Measurements from ENCODE around the gene CCDC178.

The CCDC178 gene

DNA sequence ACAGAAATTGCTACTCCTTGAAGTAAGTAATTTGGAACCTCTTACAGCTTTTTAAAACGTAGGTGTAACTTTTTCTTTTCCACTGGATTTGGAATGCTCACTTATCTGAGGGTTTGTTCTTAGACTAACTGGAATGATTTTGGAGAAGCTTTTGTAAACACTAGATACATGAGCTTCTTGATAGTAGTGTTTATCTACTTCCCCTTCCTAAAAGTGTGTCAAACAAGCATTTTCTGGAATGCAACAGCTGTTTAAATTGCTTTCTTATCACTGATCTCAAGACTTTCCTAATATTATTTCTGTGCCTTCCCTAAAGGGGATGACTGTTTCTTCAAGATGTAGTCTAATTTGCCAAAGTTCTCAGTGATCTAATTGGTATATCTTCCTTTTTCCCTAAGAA, 282.6 kb downstream of the CCDC178 start:
- TF ChIP-seq FOXP2 (optimal IDR thresholded peaks at IDR 0.05; ENCODE audit: borderline replicate concordance, extremely low read depth, extremely low read length, insufficient read depth) (no peak), TAF1 (IDR thresholded peaks at IDR 0.05; ENCODE audit: borderline replicate concordance, insufficient read depth, low read length) (no peak), REST (IDR thresholded peaks at IDR 0.05; ENCODE audit: insufficient read depth in 1 of 2, low read depth in 2 of 2, low read length in 2 of 2) (no peak)

GRCh38 chr18:33156906-33157470, 283.5 kb downstream of the CCDC178 start:
- no peak for TF ChIP-seq REST (IDR thresholded peaks at IDR 0.05; ENCODE audit: insufficient read depth in 1 of 2, low read depth in 2 of 2, low read length in 2 of 2)
- no peak for TF ChIP-seq SIN3A (IDR thresholded peaks at IDR 0.05; ENCODE audit: borderline replicate concordance, insufficient read depth, low read length)
- no peak for TF ChIP-seq TAF1 (IDR thresholded peaks at IDR 0.05; ENCODE audit: borderline replicate concordance, insufficient read depth, low read length)
- no peak for TF ChIP-seq POLR2AphosphoS5 (IDR thresholded peaks at IDR 0.05; ENCODE audit: low read depth, low read length)
- no peak for TF ChIP-seq FOXP2 (optimal IDR thresholded peaks at IDR 0.05; ENCODE audit: borderline replicate concordance, extremely low read depth, extremely low read length, insufficient read depth)

DNA sequence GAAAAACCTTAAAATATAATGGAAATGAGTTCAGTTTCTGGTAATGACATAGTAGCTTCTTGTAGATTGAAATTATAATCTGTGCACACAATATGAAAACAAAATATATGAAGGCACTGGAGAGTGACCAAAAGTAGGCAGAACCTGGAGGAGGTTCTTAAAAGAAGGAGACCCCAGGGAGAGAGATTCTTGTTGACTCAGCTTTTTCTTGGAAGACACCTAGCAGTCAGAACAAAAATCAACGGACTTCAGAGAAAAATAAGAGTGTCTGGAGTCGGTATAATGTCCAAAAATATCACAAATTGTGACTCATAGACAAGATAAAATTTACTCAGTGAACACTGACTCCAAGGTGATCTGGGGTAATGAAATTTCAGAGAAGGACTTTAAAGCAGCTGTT, 286.5 kb downstream of the CCDC178 start:
- TF ChIP-seq SIN3A (IDR thresholded peaks at IDR 0.05; ENCODE audit: borderline replicate concordance, insufficient read depth, low read length): no peak
- TF ChIP-seq REST (IDR thresholded peaks at IDR 0.05; ENCODE audit: insufficient read depth in 1 of 2, low read depth in 2 of 2, low read length in 2 of 2): no peak
- TF ChIP-seq TAF1 (IDR thresholded peaks at IDR 0.05; ENCODE audit: borderline replicate concordance, insufficient read depth, low read length): no peak
- no peak for TF ChIP-seq POLR2AphosphoS5 (IDR thresholded peaks at IDR 0.05; ENCODE audit: low read depth, low read length)
- no peak for TF ChIP-seq FOXP2 (optimal IDR thresholded peaks at IDR 0.05; ENCODE audit: borderline replicate concordance, extremely low read depth, extremely low read length, insufficient read depth)

DNA sequence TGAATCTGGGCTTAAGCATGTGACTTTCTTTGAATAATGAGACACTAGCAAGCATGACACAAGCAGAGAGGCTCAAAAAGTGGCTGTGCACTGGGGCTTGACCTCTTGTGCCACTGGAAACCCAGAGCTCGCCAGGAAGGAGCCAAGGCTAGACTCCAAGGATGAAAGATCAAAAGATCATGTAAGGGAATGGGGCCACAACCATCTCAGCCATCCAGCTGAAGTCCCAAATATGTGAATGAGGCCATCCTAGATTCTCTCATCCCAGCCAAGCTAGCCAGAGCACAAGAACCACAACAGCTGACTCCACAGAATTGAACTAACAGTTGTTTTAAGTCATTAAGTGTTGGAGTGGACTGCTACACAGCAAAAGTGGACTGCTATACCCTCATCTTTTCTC, 288.1 kb downstream of the CCDC178 start:
- no peak for TF ChIP-seq POLR2AphosphoS5 (IDR thresholded peaks at IDR 0.05; ENCODE audit: low read depth, low read length)
- no peak for TF ChIP-seq TAF1 (IDR thresholded peaks at IDR 0.05; ENCODE audit: borderline replicate concordance, insufficient read depth, low read length)
- TF ChIP-seq SIN3A (IDR thresholded peaks at IDR 0.05; ENCODE audit: borderline replicate concordance, insufficient read depth, low read length): no peak
- TF ChIP-seq FOXP2 (optimal IDR thresholded peaks at IDR 0.05; ENCODE audit: borderline replicate concordance, extremely low read depth, extremely low read length, insufficient read depth): no peak
- no peak for TF ChIP-seq REST (IDR thresholded peaks at IDR 0.05; ENCODE audit: insufficient read depth in 1 of 2, low read depth in 2 of 2, low read length in 2 of 2)

GRCh38 chr18:33146014-33146413, 294.5 kb downstream of the CCDC178 start:
- TF ChIP-seq TAF1 (IDR thresholded peaks at IDR 0.05; ENCODE audit: borderline replicate concordance, insufficient read depth, low read length): no peak
- no peak for TF ChIP-seq POLR2AphosphoS5 (IDR thresholded peaks at IDR 0.05; ENCODE audit: low read depth, low read length)
- no peak for TF ChIP-seq REST (IDR thresholded peaks at IDR 0.05; ENCODE audit: insufficient read depth in 1 of 2, low read depth in 2 of 2, low read length in 2 of 2)
- no peak for TF ChIP-seq FOXP2 (optimal IDR thresholded peaks at IDR 0.05; ENCODE audit: borderline replicate concordance, extremely low read depth, extremely low read length, insufficient read depth)
- no peak for TF ChIP-seq SIN3A (IDR thresholded peaks at IDR 0.05; ENCODE audit: borderline replicate concordance, insufficient read depth, low read length)
